Uterus (tissue), 2 donors: Measurements from ENCODE around the gene RNF175.

Experiments
- CTCF ChIP-seq, 4 experiments: fragments of 200-600 bp in 2 of 4; fragments of 450-650 bp in 2 of 4; sonication (generic) in 2 of 4; IDR thresholded peaks; one replicate each; pipeline ENCODE4 v1.5.1; 2016 to 2019; ENCODE audit warnings: antibody characterized with exemption in 4 of 4, mild to moderate bottlenecking in 2 of 4, moderate library complexity in 1 of 4
- POLR2A ChIP-seq, 2 donors: fragments of 450-650 bp; IDR thresholded peaks; one replicate each; pipeline ENCODE4 v1.6.1; 2016; ENCODE audit warnings: antibody characterized with exemption in 2 of 2, mild to moderate bottlenecking in 1 of 2, moderate library complexity in 1 of 2

DNA sequence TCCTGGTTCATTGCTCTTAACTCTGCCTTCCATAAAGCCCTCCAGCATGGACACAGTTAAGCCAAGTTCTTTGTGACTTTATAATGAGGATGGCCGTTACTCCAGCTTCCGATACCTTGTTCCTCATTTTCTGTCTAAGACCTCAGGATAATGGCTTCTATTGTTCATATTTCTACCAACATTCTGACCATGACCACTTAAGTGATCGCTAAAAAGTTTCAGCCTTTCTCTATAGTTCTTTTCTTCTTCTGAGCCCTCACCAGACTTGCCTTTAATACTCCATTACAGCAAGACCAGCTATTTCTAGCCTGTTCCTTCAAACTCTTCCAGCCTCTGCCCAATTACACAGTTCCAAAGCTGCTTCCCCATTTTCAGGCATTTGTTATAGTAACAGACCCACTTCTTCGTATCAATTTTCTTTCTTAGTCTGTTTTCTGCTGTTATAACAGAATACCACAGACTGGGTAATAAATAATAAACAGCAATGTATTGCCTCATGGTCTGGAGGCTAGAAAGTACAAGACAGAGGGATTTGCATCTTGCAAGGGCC, 12.3 kb downstream of the RNF175 start:
- TF ChIP-seq CTCF (IDR thresholded peaks at IDR 0.05) (no peak), POLR2A (IDR thresholded peaks at IDR 0.05) (no peak)
